Measurements from ENCODE around the gene HDLBP. TPM values are rescaled to one million over a fixed set of nuclear protein-coding genes. Genes with fewer than 3 reads are reported as not detected.

The HDLBP gene
- total RNA-seq, 4 donors from 2014 or later, result 383 to 486 (median 444) TPM

DNA sequence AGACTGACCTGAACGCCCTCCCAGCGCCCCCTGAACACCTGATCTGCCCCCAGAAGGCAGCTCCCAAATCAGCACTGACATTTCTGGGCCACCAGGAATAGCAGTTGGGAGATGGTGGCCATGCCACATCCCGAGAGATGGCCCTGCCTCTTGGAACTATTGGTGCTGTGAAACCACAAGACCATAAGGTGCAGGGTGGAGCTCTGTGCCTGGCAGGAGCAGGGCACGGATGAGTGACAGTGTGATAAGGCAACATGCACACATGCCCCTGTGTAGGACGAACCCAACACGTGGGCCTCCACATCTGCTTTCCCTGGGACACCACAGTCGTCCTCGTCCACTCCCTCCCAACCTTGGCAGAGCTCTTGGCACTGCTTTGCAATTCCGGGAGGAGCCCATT is 100.1 kb downstream of the HDLBP start:
- no peak for ATAC-seq
- DNase-seq, result no peak
- in situ Hi-C loops (cut with MboI; ENCODE audit: low sequenced_read_pairs in 4 of 4), result no loop called here

DNA sequence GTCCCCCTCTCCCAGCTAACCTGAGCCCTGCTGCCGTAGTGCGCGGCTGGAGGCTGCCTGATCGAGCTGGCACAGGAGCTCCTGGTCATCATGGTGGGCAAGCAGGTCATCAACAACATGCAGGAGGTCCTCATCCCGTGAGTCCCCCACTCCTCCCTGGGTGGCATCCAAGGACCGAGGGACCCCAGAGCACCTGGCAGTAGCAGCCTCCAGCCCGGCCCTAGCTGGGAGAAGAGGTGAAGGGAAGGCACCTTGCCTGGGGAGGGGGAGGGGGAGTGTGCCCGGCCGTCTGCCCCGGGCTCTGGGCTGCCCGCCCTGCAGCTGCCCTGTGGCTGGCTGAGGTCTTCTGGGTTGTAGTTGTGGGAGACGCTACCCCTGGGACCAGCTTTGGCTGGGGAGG is 100.7 kb downstream of the HDLBP start:
- no peak for TF ChIP-seq POLR2A (IDR thresholded peaks at IDR 0.05)
- TF ChIP-seq, protein P1, sequence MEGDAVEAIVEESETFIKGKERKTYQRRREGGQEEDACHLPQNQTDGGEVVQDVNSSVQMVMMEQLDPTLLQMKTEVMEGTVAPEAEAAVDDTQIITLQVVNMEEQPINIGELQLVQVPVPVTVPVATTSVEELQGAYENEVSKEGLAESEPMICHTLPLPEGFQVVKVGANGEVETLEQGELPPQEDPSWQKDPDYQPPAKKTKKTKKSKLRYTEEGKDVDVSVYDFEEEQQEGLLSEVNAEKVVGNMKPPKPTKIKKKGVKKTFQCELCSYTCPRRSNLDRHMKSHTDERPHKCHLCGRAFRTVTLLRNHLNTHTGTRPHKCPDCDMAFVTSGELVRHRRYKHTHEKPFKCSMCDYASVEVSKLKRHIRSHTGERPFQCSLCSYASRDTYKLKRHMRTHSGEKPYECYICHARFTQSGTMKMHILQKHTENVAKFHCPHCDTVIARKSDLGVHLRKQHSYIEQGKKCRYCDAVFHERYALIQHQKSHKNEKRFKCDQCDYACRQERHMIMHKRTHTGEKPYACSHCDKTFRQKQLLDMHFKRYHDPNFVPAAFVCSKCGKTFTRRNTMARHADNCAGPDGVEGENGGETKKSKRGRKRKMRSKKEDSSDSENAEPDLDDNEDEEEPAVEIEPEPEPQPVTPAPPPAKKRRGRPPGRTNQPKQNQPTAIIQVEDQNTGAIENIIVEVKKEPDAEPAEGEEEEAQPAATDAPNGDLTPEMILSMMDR (IDR thresholded peaks at IDR 0.05 in 4 of 5, conservative IDR thresholded peaks at IDR 0.05 in 1 of 5), result no peak
- DNase-seq (no peak), ATAC-seq (no peak)
- Histone ChIP-seq H3K27me3 (no peaks in the 10 kb centered on the region), H3K9me3 (no peaks in the 10 kb centered on the region), H3K36me3 (no peaks in the 10 kb centered on the region), H3K27ac (no peak overlapping the region), H3K4me1 (peaks cover 4 to 16% of the 10 kb centered on the region in 2 donors), H3K4me3 (no peak overlapping the region)
- intact Hi-C loops (cut with DNase I; ENCODE audit: low total_unique reads), result loop anchor here (5.0 to 10.0 kb wide), 5 partner anchors 58 to 652 kb away; partner anchors contain the start of genes DUSP28, FARP2, MTERF4 and STK25
- in situ Hi-C loops (cut with MboI; ENCODE audit: low sequenced_read_pairs in 4 of 4), result no loop called here

More for the DNA sequence above, 100.1 kb downstream of the HDLBP start:
- no peaks in the 10 kb centered on the region for H3K9me3 ChIP-seq
- H3K4me1 ChIP-seq, result peaks cover 4 to 16% of the 10 kb centered on the region in 2 donors
- no peak for TF ChIP-seq POLR2A (IDR thresholded peaks at IDR 0.05)
- TF ChIP-seq, protein P1 (IDR thresholded peaks at IDR 0.05 in 4 of 5, conservative IDR thresholded peaks at IDR 0.05 in 1 of 5), result no peak
- no peak overlapping the region for H3K27ac ChIP-seq
- H3K36me3 ChIP-seq, result no peaks in the 10 kb centered on the region
- no peak overlapping the region for H3K4me3 ChIP-seq
- H3K27me3 ChIP-seq, result no peaks in the 10 kb centered on the region
- intact Hi-C loops (cut with DNase I; ENCODE audit: low total_unique reads), result loop anchor here (5.0 to 10.0 kb wide), 5 partner anchors 57 to 653 kb away; partner anchors contain the start of genes DUSP28, FARP2, MTERF4 and STK25

DNA sequence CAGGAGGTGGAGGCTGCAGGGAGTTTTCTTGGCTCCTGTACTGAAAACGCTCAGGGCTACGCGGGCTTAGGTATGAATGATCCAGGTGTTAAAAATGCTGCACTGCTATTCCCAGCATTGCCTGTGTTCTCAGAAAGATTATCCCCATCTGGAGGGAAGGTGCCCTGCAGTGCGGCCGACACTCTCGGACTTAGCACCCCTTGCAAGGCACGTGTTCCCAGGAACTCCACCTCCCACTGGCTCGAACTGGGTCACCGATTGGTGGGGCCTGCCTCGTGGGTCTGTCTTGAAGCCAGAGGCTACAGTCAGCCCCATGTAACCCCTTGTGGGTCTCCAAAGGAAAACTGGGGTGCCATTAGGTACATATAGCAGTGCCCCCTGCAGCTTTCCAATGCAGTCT is 101.3 kb downstream of the HDLBP start:
- DNase-seq (no peak), ATAC-seq (no peak)
- intact Hi-C loops (cut with DNase I; ENCODE audit: low total_unique reads), result loop anchor here (10.0 kb wide), 1 partner anchor 109 kb away; the partner anchor contains the start of gene MTERF4
- Histone ChIP-seq H3K27me3 (no peaks in the 10 kb centered on the region), H3K4me3 (no peak overlapping the region), H3K36me3 (no peaks in the 10 kb centered on the region), H3K9me3 (no peaks in the 10 kb centered on the region), H3K4me1 (peaks cover 4 to 16% of the 10 kb centered on the region in 2 donors), H3K27ac (no peak overlapping the region)
- TF ChIP-seq POLR2A (IDR thresholded peaks at IDR 0.05), result no peak
- in situ Hi-C loops (cut with MboI; ENCODE audit: low sequenced_read_pairs in 4 of 4), result no loop called here

DNA sequence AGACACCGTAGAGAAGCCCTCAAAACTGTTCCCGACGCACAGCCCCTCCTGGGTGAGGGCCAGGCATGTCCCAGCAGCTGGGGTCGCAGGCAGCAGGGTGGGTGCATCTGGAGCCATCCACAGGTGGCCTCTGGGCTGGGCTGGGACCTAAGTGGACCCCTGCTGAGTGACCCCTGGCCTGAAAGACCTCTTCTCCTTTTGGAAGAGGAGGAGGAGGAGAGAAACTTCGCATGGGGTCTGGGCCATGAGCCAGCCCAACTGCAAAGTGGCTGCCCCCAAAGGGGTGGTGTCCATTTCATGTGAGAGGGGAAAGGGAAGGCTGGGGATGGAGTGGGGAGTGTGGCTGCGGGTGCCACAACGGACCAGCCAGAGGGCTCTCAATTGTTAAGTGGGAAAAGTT is 101.9 kb downstream of the HDLBP start:
- ATAC-seq (no peak), DNase-seq (no peak)
- TF ChIP-seq, protein P1 (IDR thresholded peaks at IDR 0.05 in 4 of 5, conservative IDR thresholded peaks at IDR 0.05 in 1 of 5), result no peak
- no peak for TF ChIP-seq POLR2A (IDR thresholded peaks at IDR 0.05)
- in situ Hi-C loops (cut with MboI; ENCODE audit: low sequenced_read_pairs in 4 of 4) (no loop called here), intact Hi-C loops (cut with DNase I; ENCODE audit: low total_unique reads) (loop anchor here (10.0 kb wide), 1 partner anchor 109 kb away; the partner anchor contains the start of gene MTERF4)
- no peak overlapping the region for H3K27ac ChIP-seq
- peaks cover 0 to 10% of the 10 kb centered on the region in 2 donors for H3K4me1 ChIP-seq
- no peaks in the 10 kb centered on the region for H3K36me3 ChIP-seq
- no peaks in the 10 kb centered on the region for H3K9me3 ChIP-seq
- H3K27me3 ChIP-seq, result no peaks in the 10 kb centered on the region
- H3K4me3 ChIP-seq, result no peak overlapping the region

DNA sequence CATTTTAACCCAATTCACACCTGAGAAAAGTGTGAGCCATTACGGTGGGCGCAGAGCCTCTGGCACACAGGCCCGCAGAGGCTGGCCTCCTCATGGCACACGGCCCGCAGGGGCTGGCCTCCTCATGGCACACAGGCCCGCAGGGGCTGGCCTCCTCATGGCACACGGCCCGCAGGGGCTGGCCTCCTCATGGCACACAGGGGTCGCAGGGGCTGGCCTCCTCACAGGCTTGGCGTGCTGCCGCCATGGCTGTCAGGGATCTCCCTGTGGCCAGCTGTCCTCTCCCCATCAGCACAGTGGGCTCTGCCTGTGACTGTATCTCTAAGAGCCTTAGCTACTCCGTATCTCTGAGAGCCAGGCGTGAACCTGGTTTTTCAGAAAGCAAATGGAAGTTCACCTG is 102.4 kb downstream of the HDLBP start:
- intact Hi-C loops (cut with DNase I; ENCODE audit: low total_unique reads), result loop anchor here (10.0 kb wide), 1 partner anchor 108 kb away; the partner anchor contains the start of gene MTERF4

More for the DNA sequence above, 102.4 kb downstream of the HDLBP start:
- no peak overlapping the region for H3K4me3 ChIP-seq
- in situ Hi-C loops (cut with MboI; ENCODE audit: low sequenced_read_pairs in 4 of 4), result no loop called here
- H3K27me3 ChIP-seq, result no peaks in the 10 kb centered on the region
- no peaks in the 10 kb centered on the region for H3K9me3 ChIP-seq
- no peaks in the 10 kb centered on the region for H3K36me3 ChIP-seq
- TF ChIP-seq POLR2A (IDR thresholded peaks at IDR 0.05), result no peak
- TF ChIP-seq, protein P1 (IDR thresholded peaks at IDR 0.05 in 4 of 5, conservative IDR thresholded peaks at IDR 0.05 in 1 of 5), result no peak
- no peak for ATAC-seq
- H3K4me1 ChIP-seq, result peaks cover 0 to 7% of the 10 kb centered on the region in 2 donors
- DNase-seq, result no peak
- H3K27ac ChIP-seq, result no peak overlapping the region

Data from gastrocnemius medialis (tissue), 4 donors.